NCI-H1694 treated with DMSO at 0.1 percent for 48 hours (cell line): ENCODE data around the gene OTUB2.
A peak's percentile ranks its signal among the peaks of the same experiment; 100 is the strongest.

Source experiments
- DNase-seq: peaks from one replicate; lab custom pipeline; 2025; lab: John Stamatoyannopoulos, UW

The OTUB2 gene

GRCh38 chr14:94026173-94026888, at the start of gene OTUB2:
Gene OTUB2, plus strand, starts transcription at chr14:94026340. Its CDS starts 198 bp downstream, at chr14:94026538.
- DNase-seq: peak; percentile 99

GRCh38 chr14:93976477-93977057, 49.6 kb upstream of the OTUB2 start, which contains the start of gene ASB2:
Gene ASB2, minus strand, starts transcription at chr14:93976570. Its CDS starts 12,031 bp downstream, at chr14:93964539.
- no peak for DNase-seq

GRCh38 chr14:93977171-93977570, 49.0 kb upstream of the OTUB2 start:
- DNase-seq: no peak

GRCh38 chr14:93977790-93978581, 48.2 kb upstream of the OTUB2 start:
- no peak for DNase-seq

GRCh38 chr14:93978735-93979134, 47.4 kb upstream of the OTUB2 start:
- no peak for DNase-seq

GRCh38 chr14:93980456-93981201, 45.5 kb upstream of the OTUB2 start:
- DNase-seq: no peak

- no peak for DNase-seq
Measured at GRCh38 chr14:93981316-93982229, 44.6 kb upstream of the OTUB2 start.

- DNase-seq: no peak
Measured at GRCh38 chr14:93982230-93983007, 43.7 kb upstream of the OTUB2 start.

GRCh38 chr14:93984070-93984469, 42.1 kb upstream of the OTUB2 start:
- no peak for DNase-seq

GRCh38 chr14:93984987-93985410, 41.1 kb upstream of the OTUB2 start:
- no peak for DNase-seq

GRCh38 chr14:93986955-93987354, 39.2 kb upstream of the OTUB2 start:
- no peak for DNase-seq

- no peak for DNase-seq
Measured at GRCh38 chr14:93987376-93987775, 38.8 kb upstream of the OTUB2 start.

GRCh38 chr14:93987815-93988476, 38.2 kb upstream of the OTUB2 start:
- DNase-seq: no peak

GRCh38 chr14:93989939-93990338, 36.2 kb upstream of the OTUB2 start:
- DNase-seq: no peak

- DNase-seq: no peak
Measured at GRCh38 chr14:93991212-93991611, 34.9 kb upstream of the OTUB2 start.

GRCh38 chr14:93991649-93992048, 34.5 kb upstream of the OTUB2 start:
- DNase-seq: no peak

- DNase-seq: no peak
Measured at GRCh38 chr14:93993382-93993781, 32.8 kb upstream of the OTUB2 start.

GRCh38 chr14:93994919-93995682, 31.0 kb upstream of the OTUB2 start:
- no peak for DNase-seq

- DNase-seq: no peak
Measured at GRCh38 chr14:93996130-93996695, 29.9 kb upstream of the OTUB2 start.
